ENCODE results near the gene PLEKHM1.
A peak's percentile ranks its signal among the peaks of the same experiment; 100 is the strongest.

The PLEKHM1 gene

GRCh38 chr17:45395569-45396415, 94.7 kb downstream of the PLEKHM1 start:
- DNase-seq = no peak

GRCh38 chr17:45394913-45395568, 95.5 kb downstream of the PLEKHM1 start:
- DNase-seq = peak; percentile 27 to 56

GRCh38 chr17:45394564-45394912, 96.0 kb downstream of the PLEKHM1 start:
- DNase-seq = no peak

- DNase-seq = no peak
Observed at GRCh38 chr17:45394091-45394490, 96.4 kb downstream of the PLEKHM1 start.

GRCh38 chr17:45393411-45393810, 97.1 kb downstream of the PLEKHM1 start:
- no peak for DNase-seq

GRCh38 chr17:45391918-45392317, 98.6 kb downstream of the PLEKHM1 start:
- no peak for DNase-seq

GRCh38 chr17:45391291-45391690, 99.2 kb downstream of the PLEKHM1 start:
- DNase-seq = no peak

GRCh38 chr17:45389354-45389753, 101.2 kb downstream of the PLEKHM1 start:
- no peak for DNase-seq

- no peak for DNase-seq
Observed at GRCh38 chr17:45388604-45389325, 101.8 kb downstream of the PLEKHM1 start.

- no peak for DNase-seq
Observed at GRCh38 chr17:45387739-45388138, 102.8 kb downstream of the PLEKHM1 start.

GRCh38 chr17:45386178-45386577, 104.3 kb downstream of the PLEKHM1 start:
- DNase-seq = no peak

All from inflammatory macrophage treated with lipopolysaccharide for 1 hour (primary cell).